Activated naive CD8-positive, alpha-beta T cell treated with anti-CD3 and anti-CD28 coated beads, Interleukin-2, amount 50 U/mL, for 24 hours (primary cell): ENCODE results near the gene RBM18.

ENCODE experiments used
- ATAC-seq: fragments of 150-1000 bp; cut with Tn5 transposase; one replicate; pipeline ENCODE4 v1.10.0; 2021
- DNase-seq: peaks from one replicate; pipeline ENCODE4 v3.0.0; 2021
- H3K27ac Mint-ChIP-seq: one replicate; pipeline ENCODE4 v1.8.0; 2021; ENCODE audit warnings: mild to moderate bottlenecking, mixed read lengths
- H3K27me3 Mint-ChIP-seq: one replicate; pipeline ENCODE4 v1.8.0; 2021; ENCODE audit warnings: mixed read lengths
- H3K36me3 Mint-ChIP-seq: one replicate; pipeline ENCODE4 v1.8.0; 2021; ENCODE audit warnings: low read depth, mixed read lengths
- H3K4me1 Mint-ChIP-seq: one replicate; pipeline ENCODE4 v1.8.0; 2021; ENCODE audit warnings: mixed read lengths
- H3K4me3 Mint-ChIP-seq: one replicate; pipeline ENCODE4 v1.8.0; 2021; ENCODE audit warnings: mild to moderate bottlenecking, moderate library complexity, mixed read lengths
- H3K9me3 Mint-ChIP-seq: one replicate; pipeline ENCODE4 v1.8.0; 2021; ENCODE audit warnings: mixed read lengths

Gene RBM18

DNA sequence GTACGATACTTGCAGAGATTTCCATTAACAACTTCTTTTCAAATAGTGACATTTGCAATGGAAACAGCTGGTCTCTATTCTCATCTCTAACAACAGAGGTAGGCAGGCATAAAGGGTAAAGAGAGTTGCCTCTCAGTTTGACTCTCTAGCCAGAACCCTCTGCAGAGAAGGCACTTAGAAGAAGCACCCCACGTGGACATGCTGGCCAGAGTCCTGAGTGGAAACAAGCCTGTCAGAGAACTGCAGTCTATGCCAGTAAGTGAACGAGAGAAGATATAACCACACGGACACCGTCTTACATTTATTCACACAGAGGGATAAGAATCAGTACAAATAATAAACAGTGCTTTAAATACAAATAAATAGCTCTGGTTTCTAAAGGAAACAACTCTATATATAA, 24.9 kb downstream of the RBM18 start:
- ATAC-seq (no peak), DNase-seq (no peak)
- Mint-ChIP-seq H3K27me3 (no peaks in the 10 kb centered on the region), H3K27ac (no peak overlapping the region), H3K9me3 (no peaks in the 10 kb centered on the region), H3K36me3 (peaks cover 36% of the 10 kb centered on the region), H3K4me3 (no peak overlapping the region), H3K4me1 (peaks cover 2% of the 10 kb centered on the region)

DNA sequence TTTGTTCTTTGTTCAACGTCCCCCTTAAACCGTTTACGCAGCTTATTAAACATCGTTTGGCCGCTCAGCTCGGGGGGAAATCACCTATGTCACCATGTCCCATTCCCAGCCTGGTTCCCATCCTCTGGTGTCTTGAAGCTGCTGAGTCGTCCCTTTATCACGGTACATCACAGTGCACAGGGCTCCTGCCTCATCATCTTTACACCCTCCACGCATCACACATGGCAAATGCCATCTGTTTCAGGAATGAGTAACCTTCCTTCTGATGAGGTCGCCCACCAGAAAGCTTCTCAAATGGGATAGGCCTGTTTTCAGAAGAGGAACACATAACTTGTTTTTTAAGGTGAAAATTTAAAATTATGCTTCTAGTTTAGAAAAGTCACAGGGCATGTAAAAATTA, 28.0 kb downstream of the RBM18 start:
- Mint-ChIP-seq H3K27ac (no peak overlapping the region), H3K4me1 (peaks cover 2% of the 10 kb centered on the region), H3K4me3 (no peak overlapping the region), H3K9me3 (no peaks in the 10 kb centered on the region), H3K27me3 (peaks cover 3% of the 10 kb centered on the region), H3K36me3 (peaks cover 19% of the 10 kb centered on the region)
- ATAC-seq (peak; percentile 28), DNase-seq (no peak)

GRCh38 chr9:122234022-122234748, 30.5 kb downstream of the RBM18 start:
- H3K4me1 Mint-ChIP-seq, result peaks cover 2% of the 10 kb centered on the region
- no peak for DNase-seq
- H3K36me3 Mint-ChIP-seq, result peaks cover 8% of the 10 kb centered on the region
- peaks cover 3% of the 10 kb centered on the region for H3K27me3 Mint-ChIP-seq
- ATAC-seq, result no peak
- H3K9me3 Mint-ChIP-seq, result no peaks in the 10 kb centered on the region
- no peak overlapping the region for H3K4me3 Mint-ChIP-seq
- no peak overlapping the region for H3K27ac Mint-ChIP-seq

DNA sequence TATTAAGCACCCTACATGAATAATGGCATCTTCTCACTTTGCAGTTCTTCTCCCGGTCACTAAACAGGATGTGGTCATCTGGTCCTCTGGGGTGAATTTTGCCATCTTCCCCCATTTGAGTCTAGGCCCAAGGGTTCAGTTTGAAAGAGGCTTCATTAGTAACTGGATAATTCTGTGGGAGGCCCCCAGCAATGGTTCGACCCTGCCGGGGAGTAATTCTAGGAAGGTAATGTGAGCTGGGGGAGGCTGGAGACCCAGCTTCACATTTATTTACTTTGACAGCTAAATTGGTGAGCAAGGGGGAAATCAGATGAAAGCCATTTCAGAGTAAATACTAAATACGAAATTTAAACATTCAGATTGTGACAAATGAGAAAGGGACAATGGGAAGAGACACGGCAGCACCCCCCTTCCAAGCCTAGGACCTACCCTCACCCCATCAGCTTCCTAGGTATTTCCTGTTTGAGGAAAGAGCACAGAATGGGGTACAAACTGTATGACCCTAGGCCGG, 31.8 kb downstream of the RBM18 start:
- Mint-ChIP-seq H3K36me3 (no peaks in the 10 kb centered on the region), H3K4me1 (peaks cover 2% of the 10 kb centered on the region), H3K9me3 (no peaks in the 10 kb centered on the region), H3K4me3 (no peak overlapping the region), H3K27me3 (peaks cover 6% of the 10 kb centered on the region), H3K27ac (no peak overlapping the region)
- ATAC-seq, result no peak
- no peak for DNase-seq

DNA sequence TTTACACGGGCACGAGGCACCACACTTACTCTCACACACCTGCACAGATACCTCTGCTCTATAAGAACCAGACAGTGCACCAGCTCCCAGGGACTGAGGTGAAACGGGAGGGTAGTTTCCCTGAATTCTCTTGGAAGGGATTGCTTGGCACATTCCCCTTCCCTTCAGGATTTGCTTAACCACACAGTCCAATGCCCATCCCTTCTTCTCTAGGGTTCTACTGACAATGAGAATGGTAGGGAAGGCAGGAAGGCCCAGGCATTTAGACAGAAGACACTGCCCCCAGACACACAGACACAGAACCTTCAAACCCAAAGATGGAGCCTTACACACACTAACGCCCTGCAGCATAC, 35.2 kb downstream of the RBM18 start:
- DNase-seq (no peak), ATAC-seq (no peak)
- Mint-ChIP-seq H3K4me1 (peaks cover 6% of the 10 kb centered on the region), H3K9me3 (no peaks in the 10 kb centered on the region), H3K36me3 (no peaks in the 10 kb centered on the region), H3K27me3 (peaks cover 29% of the 10 kb centered on the region), H3K27ac (no peak overlapping the region), H3K4me3 (no peak overlapping the region)

DNA sequence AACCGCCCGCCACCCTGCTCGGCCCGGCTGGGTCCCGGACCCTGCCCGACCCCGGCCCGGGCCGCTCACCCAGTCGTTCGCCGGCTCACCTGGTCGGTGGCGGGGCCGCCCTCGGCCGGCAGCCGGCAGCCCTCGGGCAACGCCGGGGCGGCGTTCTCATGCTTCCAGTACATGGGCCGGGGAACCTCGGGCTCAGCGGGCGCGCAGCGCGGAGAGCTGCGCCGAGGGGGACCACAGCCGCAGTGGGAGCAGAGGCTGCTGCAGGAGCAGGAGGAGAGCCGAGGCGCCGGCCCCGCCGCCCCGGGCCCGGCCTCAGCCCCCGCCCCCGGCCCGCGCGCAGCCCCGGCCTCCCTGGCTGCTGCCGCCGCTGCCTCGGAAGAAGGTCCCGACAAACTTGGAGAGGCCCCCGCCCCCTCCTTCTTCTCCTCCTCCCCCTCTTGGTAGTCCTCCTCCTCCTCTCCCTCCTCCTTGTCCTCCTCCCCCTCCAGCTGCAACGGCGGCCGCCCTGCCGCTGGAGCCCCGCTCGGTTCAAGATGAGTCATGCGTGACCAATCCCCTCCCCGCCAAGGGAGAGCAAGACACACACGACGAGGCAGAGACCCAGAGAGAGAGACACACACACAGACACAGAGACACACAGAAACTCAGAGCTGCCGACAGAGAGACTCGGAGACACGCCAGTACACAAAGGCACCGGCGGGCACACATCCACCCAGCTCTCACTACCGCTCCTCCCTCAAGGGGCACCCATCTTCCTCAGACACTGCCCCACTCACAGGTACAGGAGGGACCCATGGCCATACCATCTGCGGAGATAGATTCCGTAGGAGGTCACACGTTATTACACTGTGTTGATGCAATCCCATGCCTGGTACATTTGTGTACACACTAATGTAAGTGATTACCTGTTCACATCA, 35.8 kb downstream of the RBM18 start, which contains the start of gene LHX6:
LHX6 (minus strand) TSS at position 390 of the 917 bp plus-strand sequence; CDS start at position 173, 217 bp downstream.
- peak; percentile 29 for ATAC-seq
- Mint-ChIP-seq H3K36me3 (no peaks in the 10 kb centered on the region), H3K4me1 (peaks cover 6% of the 10 kb centered on the region), H3K9me3 (no peaks in the 10 kb centered on the region), H3K27me3 (peaks cover 33% of the 10 kb centered on the region), H3K4me3 (no peak within 1 kb of the TSS), H3K27ac (no peak within 1 kb of the TSS)
- DNase-seq, result peak; percentile 12

GRCh38 chr9:122228191-122228567, 36.5 kb downstream of the RBM18 start:
- Mint-ChIP-seq H3K4me3 (no peak overlapping the region), H3K4me1 (peaks cover 6% of the 10 kb centered on the region), H3K36me3 (no peaks in the 10 kb centered on the region), H3K27me3 (peaks cover 40% of the 10 kb centered on the region), H3K9me3 (no peaks in the 10 kb centered on the region), H3K27ac (no peak overlapping the region)
- ATAC-seq, result no peak
- DNase-seq, result no peak

- no peaks in the 10 kb centered on the region for H3K9me3 Mint-ChIP-seq
- DNase-seq (no peak), ATAC-seq (no peak)
- H3K27ac Mint-ChIP-seq, result no peak overlapping the region
- H3K4me1 Mint-ChIP-seq, result peaks cover 6% of the 10 kb centered on the region
- peaks cover 43% of the 10 kb centered on the region for H3K27me3 Mint-ChIP-seq
- no peak overlapping the region for H3K4me3 Mint-ChIP-seq
- no peaks in the 10 kb centered on the region for H3K36me3 Mint-ChIP-seq
These were observed 37.1 kb downstream of the RBM18 start for GRCh38 chr9:122227575-122227900.

GRCh38 chr9:122226758-122227574, 37.7 kb downstream of the RBM18 start:
- peaks cover 49% of the 10 kb centered on the region for H3K27me3 Mint-ChIP-seq
- H3K36me3 Mint-ChIP-seq, result no peaks in the 10 kb centered on the region
- DNase-seq (no peak), ATAC-seq (no peak)
- peaks cover 6% of the 10 kb centered on the region for H3K4me1 Mint-ChIP-seq
- H3K4me3 Mint-ChIP-seq, result no peak overlapping the region
- H3K27ac Mint-ChIP-seq, result no peak overlapping the region
- no peaks in the 10 kb centered on the region for H3K9me3 Mint-ChIP-seq

DNA sequence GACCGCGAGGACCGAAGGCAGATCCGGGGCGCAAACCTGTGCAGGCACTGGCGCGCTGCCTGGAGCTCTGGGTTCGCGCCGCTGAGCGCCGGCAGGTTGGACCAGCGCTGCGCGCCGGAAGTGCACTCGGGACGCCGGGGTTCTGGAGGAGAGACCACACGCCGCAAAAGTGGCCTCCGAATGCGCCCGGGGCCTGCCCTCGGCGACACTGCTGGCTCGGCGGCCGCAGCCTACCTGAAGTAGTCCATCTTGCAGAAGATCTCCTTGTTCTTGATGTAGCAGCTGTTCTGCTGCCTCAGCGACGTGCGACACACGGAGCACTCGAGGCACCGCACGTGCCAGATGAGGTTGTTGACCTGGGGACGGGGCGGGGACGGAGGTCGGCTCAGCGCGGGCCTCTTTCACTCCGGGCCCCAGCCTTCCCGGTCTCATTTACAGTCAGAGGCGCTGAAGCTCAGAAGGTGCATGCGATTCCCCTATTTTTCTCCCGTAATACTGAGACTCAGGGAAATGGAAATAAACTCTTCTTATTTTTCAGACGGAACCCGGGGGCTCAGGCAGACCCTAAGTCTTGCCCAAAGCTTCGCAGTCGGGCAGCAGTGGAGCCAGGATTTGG, 38.4 kb downstream of the RBM18 start:
- H3K9me3 Mint-ChIP-seq, result no peaks in the 10 kb centered on the region
- H3K36me3 Mint-ChIP-seq, result no peaks in the 10 kb centered on the region
- no peak overlapping the region for H3K4me3 Mint-ChIP-seq
- no peak overlapping the region for H3K27ac Mint-ChIP-seq
- ATAC-seq, result no peak
- peaks cover 56% of the 10 kb centered on the region for H3K27me3 Mint-ChIP-seq
- H3K4me1 Mint-ChIP-seq, result peaks cover 6% of the 10 kb centered on the region
- no peak for DNase-seq

DNA sequence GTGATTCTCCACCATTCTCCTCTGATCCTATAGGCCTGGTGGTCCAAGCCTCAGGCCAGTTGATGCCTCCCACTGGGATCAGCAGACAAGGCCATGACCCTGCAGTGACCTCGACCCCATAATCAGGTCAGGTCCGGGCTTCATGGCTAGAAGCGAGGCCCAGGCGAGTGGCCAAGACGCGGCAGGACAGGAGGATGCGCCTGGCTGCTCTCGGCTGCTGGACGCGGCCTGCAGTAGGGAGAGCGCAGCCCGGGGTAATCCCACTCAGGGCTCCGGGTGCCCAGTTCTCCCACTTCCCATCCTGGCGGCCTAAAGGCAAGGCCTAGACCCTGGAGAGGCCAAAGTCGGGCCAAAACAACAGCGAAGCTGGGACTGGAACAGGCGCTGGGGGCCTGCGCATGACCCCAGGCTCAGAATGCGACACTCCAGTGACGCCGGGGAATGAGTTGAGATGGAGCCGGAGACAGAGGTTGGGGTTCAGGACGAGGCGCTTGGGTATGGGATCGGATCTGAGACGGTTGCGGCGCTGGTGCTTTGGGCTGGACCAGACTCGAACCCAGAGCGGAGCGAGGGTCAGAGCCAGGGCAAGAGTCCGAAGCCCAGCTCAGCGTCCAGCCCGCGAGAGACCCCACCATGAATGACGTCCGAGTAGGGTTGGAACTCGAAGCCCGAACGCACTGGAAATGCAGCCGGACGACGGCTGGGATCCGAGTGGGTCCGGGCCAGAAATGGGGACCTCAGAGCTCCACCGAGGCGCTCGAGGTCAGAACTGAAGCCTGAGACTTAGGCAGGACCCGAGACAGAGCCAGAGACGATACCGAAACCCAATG, 39.1 kb downstream of the RBM18 start:
- Mint-ChIP-seq H3K4me3 (no peak overlapping the region), H3K9me3 (no peaks in the 10 kb centered on the region), H3K36me3 (no peaks in the 10 kb centered on the region), H3K4me1 (peaks cover 6% of the 10 kb centered on the region), H3K27me3 (peaks cover 61% of the 10 kb centered on the region), H3K27ac (no peak overlapping the region)
- no peak for DNase-seq
- ATAC-seq, result no peak

DNA sequence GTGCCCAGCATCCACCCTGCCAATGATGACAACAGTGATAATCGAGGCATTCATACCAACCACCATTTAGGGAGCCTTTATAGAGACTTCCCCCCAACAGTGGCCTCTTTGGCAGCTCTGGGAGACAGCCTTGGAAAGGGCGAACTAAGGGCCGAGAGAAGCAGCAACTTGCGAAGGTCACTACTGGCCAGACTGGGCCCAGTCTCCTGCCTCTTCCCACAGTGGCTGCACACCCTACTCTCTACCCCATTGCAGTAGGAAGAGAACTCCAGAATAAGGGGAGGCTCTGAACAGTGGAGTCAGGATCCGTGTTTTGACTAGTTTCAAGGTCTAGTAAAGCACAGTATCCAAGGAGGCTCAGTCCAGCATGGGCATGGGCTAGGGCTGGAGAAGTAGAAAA, 41.2 kb downstream of the RBM18 start:
- no peaks in the 10 kb centered on the region for H3K9me3 Mint-ChIP-seq

GRCh38 chr9:122222791-122223190, 41.8 kb downstream of the RBM18 start:
- no peak for ATAC-seq
- no peak overlapping the region for H3K27ac Mint-ChIP-seq
- DNase-seq, result no peak
- H3K9me3 Mint-ChIP-seq, result no peaks in the 10 kb centered on the region
- no peak overlapping the region for H3K4me3 Mint-ChIP-seq
- H3K4me1 Mint-ChIP-seq, result peaks cover 26% of the 10 kb centered on the region
- H3K27me3 Mint-ChIP-seq, result peaks cover 85% of the 10 kb centered on the region
- H3K36me3 Mint-ChIP-seq, result no peaks in the 10 kb centered on the region

More for the DNA sequence above, 41.2 kb downstream of the RBM18 start:
- ATAC-seq (no peak), DNase-seq (no peak)
- Mint-ChIP-seq H3K27me3 (peaks cover 82% of the 10 kb centered on the region), H3K27ac (no peak overlapping the region), H3K4me1 (peaks cover 20% of the 10 kb centered on the region), H3K4me3 (no peak overlapping the region), H3K36me3 (no peaks in the 10 kb centered on the region)
